SU-DHL-6 (cell line): ENCODE data around the gene ORAI3.

Experiments
- EZH2phosphoT487 ChIP-seq: fragments of 200-600 bp; sonication (generic), shearing (Covaris generic); conservative IDR thresholded peaks from 2 replicates; pipeline ENCODE4 v1.6.1; 2018; ENCODE audit warnings: mild to moderate bottlenecking, antibody characterized with exemption, low read length, moderate library complexity, mixed read lengths
- TF ChIP-seq, protein P1 (sequence below): fragments of 200-600 bp; sonication (generic); IDR thresholded peaks from one replicate; pipeline ENCODE4 v1.5.1; 2017; ENCODE audit warnings: antibody characterized with exemption, mild to moderate bottlenecking, low read length, moderate library complexity; ENCODE audit not compliant: insufficient read depth, poor library complexity, severe bottlenecking

DNA sequence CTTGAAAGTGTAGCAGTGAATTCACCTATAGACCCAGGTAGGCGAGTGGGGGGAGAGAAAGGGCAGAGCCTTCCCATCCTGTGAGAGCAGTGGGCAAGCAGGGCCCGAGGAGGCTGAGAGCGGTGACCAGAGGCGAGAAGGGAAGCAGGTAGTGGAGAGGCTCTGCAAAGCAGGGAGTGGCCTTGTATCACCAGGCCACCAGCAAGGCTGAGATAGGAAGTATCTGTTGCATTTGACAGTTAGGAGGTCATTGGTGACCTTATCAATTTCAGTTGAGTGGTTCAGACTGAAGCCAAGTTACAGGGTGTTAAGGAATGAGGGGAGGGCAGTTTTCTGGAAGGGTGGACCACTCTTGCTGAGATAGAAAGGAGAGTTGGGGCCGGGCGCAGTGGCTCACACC lies 25.5 kb downstream of the ORAI3 start:
- TF ChIP-seq, protein P1, sequence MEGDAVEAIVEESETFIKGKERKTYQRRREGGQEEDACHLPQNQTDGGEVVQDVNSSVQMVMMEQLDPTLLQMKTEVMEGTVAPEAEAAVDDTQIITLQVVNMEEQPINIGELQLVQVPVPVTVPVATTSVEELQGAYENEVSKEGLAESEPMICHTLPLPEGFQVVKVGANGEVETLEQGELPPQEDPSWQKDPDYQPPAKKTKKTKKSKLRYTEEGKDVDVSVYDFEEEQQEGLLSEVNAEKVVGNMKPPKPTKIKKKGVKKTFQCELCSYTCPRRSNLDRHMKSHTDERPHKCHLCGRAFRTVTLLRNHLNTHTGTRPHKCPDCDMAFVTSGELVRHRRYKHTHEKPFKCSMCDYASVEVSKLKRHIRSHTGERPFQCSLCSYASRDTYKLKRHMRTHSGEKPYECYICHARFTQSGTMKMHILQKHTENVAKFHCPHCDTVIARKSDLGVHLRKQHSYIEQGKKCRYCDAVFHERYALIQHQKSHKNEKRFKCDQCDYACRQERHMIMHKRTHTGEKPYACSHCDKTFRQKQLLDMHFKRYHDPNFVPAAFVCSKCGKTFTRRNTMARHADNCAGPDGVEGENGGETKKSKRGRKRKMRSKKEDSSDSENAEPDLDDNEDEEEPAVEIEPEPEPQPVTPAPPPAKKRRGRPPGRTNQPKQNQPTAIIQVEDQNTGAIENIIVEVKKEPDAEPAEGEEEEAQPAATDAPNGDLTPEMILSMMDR, result no peak
- no peak for TF ChIP-seq EZH2phosphoT487
